Endothelial cell of umbilical vein (primary cell): Measurements from ENCODE around the gene TSPOAP1. TPM values are rescaled to one million over a fixed set of nuclear protein-coding genes. Genes with fewer than 3 reads are reported as not detected.

Experiments
- BruUV-seq: library from RNA; stranded (reverse); fragments of 400-500 nt; replicated peaks from 2 replicates; lab custom pipeline; 2021; lab: Mats Ljungman, UMichigan
- CTCF ChIA-PET: fragments of 300-600, 350-600 bp; sonication (Branson Sonifier 250); formaldehyde crosslinking; loops from one replicate; lab custom pipeline; 2021; ENCODE audit warnings: antibody characterized with exemption, inconsistent platforms; lab: Charles Lee
- POLR2A ChIA-PET: fragments of 300-600, 350-600 bp; sonication (Branson Sonifier 250); formaldehyde crosslinking; loops from one replicate; lab custom pipeline; 2021; ENCODE audit warnings: antibody characterized with exemption, inconsistent platforms; lab: Charles Lee
- DNase-seq: peaks from one replicate; pipeline ENCODE4 v3.0.0-alpha.2; 2011; ENCODE audit warnings: low read depth, low spot score
- FAIRE-seq: peaks from 2 replicates; lab custom pipeline; 2011; peaks lifted over from hg19 to GRCh38; lab: Jason Lieb, UNC
- H2AFZ ChIP-seq: 2 replicates; pipeline ENCODE4 v1.6.0; 2012; ENCODE audit warnings: low read depth, low read length, control low read depth, inconsistent platforms
- H3K27ac ChIP-seq: 2 replicates; pipeline ENCODE4 v1.5.1; 2011; ENCODE audit warnings: low read depth, mild to moderate bottlenecking, control low read depth, low read length, moderate library complexity; ENCODE audit not compliant: insufficient read depth
- H3K27me3 ChIP-seq, 2 experiments: 2 replicates each; pipeline versions ENCODE4 v1.6.0 to v1.6.1; 2011; ENCODE audit warnings: low read length in 2 of 2, mixed read lengths in 1 of 2; ENCODE audit not compliant: control insufficient read depth in 2 of 2, insufficient read depth in 2 of 2
- H3K36me3 ChIP-seq, 2 experiments: 2 replicates in 1 of 2; 3 replicates in 1 of 2; pipeline ENCODE4 v1.5.1; 2011; ENCODE audit warnings: low read length in 2 of 2, mild to moderate bottlenecking in 1 of 2, moderate library complexity in 1 of 2; ENCODE audit not compliant: control insufficient read depth in 2 of 2, insufficient read depth in 2 of 2; ENCODE audit errors: extremely low read depth in 1 of 2
- H3K4me1 ChIP-seq: 3 replicates; pipeline ENCODE4 v1.5.1; 2011; ENCODE audit warnings: mild to moderate bottlenecking, low read length; ENCODE audit not compliant: control insufficient read depth, insufficient read depth; ENCODE audit errors: extremely low read depth
- H3K4me2 ChIP-seq: 2 replicates; pipeline ENCODE4 v1.6.1; 2011; ENCODE audit warnings: low read length, control low read depth, mixed read lengths; ENCODE audit not compliant: insufficient read depth
- H3K4me3 ChIP-seq, 3 experiments: fragments of 200-600 bp in 1 of 3; sonication (generic), shearing (Covaris generic) in 1 of 3; replicated peaks in 1 of 3; 2 replicates each; pipeline ENCODE4 v1.5.1; 2011 to 2016; ENCODE audit warnings: control low read depth in 3 of 3, low read length in 3 of 3, mild to moderate bottlenecking in 2 of 3, inconsistent platforms in 1 of 3, low read depth in 1 of 3, moderate library complexity in 1 of 3; ENCODE audit not compliant: insufficient read depth in 1 of 3
- H3K79me2 ChIP-seq: 2 replicates; pipeline ENCODE4 v1.6.0; 2012; ENCODE audit warnings: low read length, inconsistent platforms; ENCODE audit not compliant: control insufficient read depth, insufficient read depth
- H3K9ac ChIP-seq: replicated peaks from 2 replicates; pipeline ENCODE3; 2011; ENCODE audit warnings: low read length, control low read depth; ENCODE audit not compliant: insufficient read depth; ENCODE audit errors: extremely low read depth
- H3K9me1 ChIP-seq: replicated peaks from 3 replicates; pipeline ENCODE4 v1.6.0; 2011; ENCODE audit warnings: mild to moderate bottlenecking, low read length; ENCODE audit not compliant: control insufficient read depth, insufficient read depth; ENCODE audit errors: extremely low read depth
- H3K9me3 ChIP-seq: replicated peaks from 2 replicates; pipeline ENCODE4 v1.5.1; 2012; ENCODE audit warnings: low read length, inconsistent platforms; ENCODE audit not compliant: control insufficient read depth, insufficient read depth
- H4K20me1 ChIP-seq: replicated peaks from 2 replicates; pipeline ENCODE3; 2011; ENCODE audit warnings: mild to moderate bottlenecking, low read length; ENCODE audit not compliant: control insufficient read depth, insufficient read depth; ENCODE audit errors: extremely low read depth
- EZH2 ChIP-seq: IDR thresholded peaks from 2 replicates; pipeline ENCODE4 v1.6.1; 2012; ENCODE audit warnings: borderline replicate concordance, low read depth, mild to moderate bottlenecking, moderate library complexity, low read length, inconsistent platforms; ENCODE audit not compliant: severe bottlenecking
- GATA2 ChIP-seq: IDR thresholded peaks from 2 replicates; pipeline ENCODE4 v1.7.0; 2011; ENCODE audit warnings: low read depth, mild to moderate bottlenecking, moderate library complexity, mixed read lengths, low read length; ENCODE audit not compliant: insufficient read length, insufficient read depth
- JUN ChIP-seq: IDR thresholded peaks from 2 replicates; pipeline ENCODE4 v1.6.1; 2011; ENCODE audit warnings: borderline replicate concordance, low read depth; ENCODE audit not compliant: insufficient read length, insufficient read depth
- MYC ChIP-seq: IDR thresholded peaks from one replicate; pipeline ENCODE4 v1.6.1; 2011; ENCODE audit warnings: mild to moderate bottlenecking, low read depth, low read length
- POLR2A ChIP-seq: IDR thresholded peaks from 2 replicates; pipeline ENCODE4 v1.6.1; 2012; ENCODE audit warnings: low read depth, mild to moderate bottlenecking, control low read depth, low read length
- POLR2AphosphoS5 ChIP-seq: IDR thresholded peaks from 2 replicates; pipeline ENCODE4 v1.6.1; 2012; ENCODE audit warnings: low read depth, mild to moderate bottlenecking, control low read depth, low read length, moderate library complexity; ENCODE audit not compliant: insufficient read depth
- dilution Hi-C: fragments of 300-500 bp; cut with MboI; formaldehyde crosslinking; loops from one replicate; pipeline ENCODE4 v1.15.0; 2019; ENCODE audit warnings: low sequenced_read_pairs; ENCODE audit not compliant: extremely low pct_ligation_motif_present
- intact Hi-C: fragments of 100-400 bp; cut with micrococcal nuclease; formaldehyde crosslinking; loops from one replicate; pipeline ENCODE4 v1.10.0; 2022
- polyA plus RNA-seq, 4 experiments: library from polyadenylated mRNA; depleted of rRNA in 3 of 4; stranded (reverse) in 3 of 4; unstranded in 1 of 4; fragments of >200 nt; gene quantifications; 2 replicates each; pipeline versions ENCODE4 v1.2.1 to v1.2.3, GENCODE V29; 2011 to 2012; ENCODE audit warnings: missing spikeins in 1 of 4
- total RNA-seq: library from RNA; stranded (reverse); gene quantifications from 2 replicates; pipeline ENCODE4 v1.2.3, GENCODE V29; 2021
- TF ChIP-seq, protein P1 (sequence below), 2 donors: IDR thresholded peaks; 1 replicate in 1 of 2; 2 replicates in 1 of 2; pipeline ENCODE4 v1.5.1; 2011; ENCODE audit warnings: low read length in 2 of 2, mild to moderate bottlenecking in 2 of 2, moderate library complexity in 2 of 2, control low read depth in 1 of 2, inconsistent platforms in 1 of 2, low read depth in 1 of 2; ENCODE audit not compliant: insufficient read depth in 1 of 2; ENCODE audit errors: extremely low read depth in 1 of 2
- TF ChIP-seq, protein P2 (sequence below): IDR thresholded peaks from 2 replicates; pipeline ENCODE4 v1.6.1; 2011; ENCODE audit not compliant: insufficient read depth, insufficient read length

TSPOAP1 gene
- total and polyA plus RNA-seq, 2 donors (not counting 3 experiments of a cell fraction or from before 2014, with no cell fraction given) = not detected

DNA sequence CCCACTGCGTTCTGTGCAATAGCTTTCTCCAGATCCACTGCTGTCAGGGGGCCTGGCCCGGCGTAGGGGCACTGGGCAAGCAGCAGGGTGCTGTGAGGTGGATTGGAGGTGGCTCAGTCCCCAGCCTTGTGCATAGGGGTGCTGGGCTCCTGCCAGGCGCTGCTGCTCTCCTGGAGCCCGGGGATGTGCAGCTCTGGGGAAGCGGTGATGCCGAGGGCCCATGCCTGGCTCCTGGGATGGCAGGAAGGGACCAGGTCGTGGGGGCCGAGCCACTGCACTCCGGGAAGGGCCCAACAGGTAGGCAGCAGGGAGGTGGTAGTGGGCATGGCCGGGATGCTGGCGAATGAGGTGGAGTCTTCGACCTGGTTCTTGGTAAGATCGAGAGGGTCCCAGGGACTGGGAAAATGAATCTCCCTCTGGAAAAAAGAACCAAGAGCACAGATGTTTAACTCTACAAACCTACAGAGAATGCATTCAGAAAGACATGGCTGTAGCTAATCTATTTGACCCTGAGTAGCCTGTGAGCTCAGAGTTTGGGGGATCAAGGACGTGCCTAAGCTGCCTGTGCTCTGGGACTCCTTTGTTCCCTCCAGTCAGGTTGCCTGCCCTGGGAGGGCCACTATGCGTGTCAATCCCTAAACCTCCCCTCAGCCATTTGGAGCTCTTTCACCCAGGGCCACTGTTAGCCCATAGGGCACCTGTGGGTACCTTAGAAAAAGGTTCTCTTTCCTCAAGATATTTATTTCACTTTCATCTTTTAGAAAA lies 30.0 kb upstream of the TSPOAP1 start:
- no peaks in the 10 kb centered on the region for H3K4me1 ChIP-seq
- no peaks in the 10 kb centered on the region for H3K79me2 ChIP-seq
- H3K4me3 ChIP-seq = no peak overlapping the region
- H3K9me1 ChIP-seq = no peaks in the 10 kb centered on the region
- no peak overlapping the region for H3K4me2 ChIP-seq
- H3K27me3 ChIP-seq = peaks cover 0 to 1% of the 10 kb centered on the region in 2 experiments
- H3K9ac ChIP-seq = no peak overlapping the region
- dilution Hi-C loops (no loop called here), intact Hi-C loops (no loop called here)
- no peaks in the 10 kb centered on the region for H3K9me3 ChIP-seq
- DNase-seq = no peak
- CTCF ChIA-PET = interaction anchor here (1.0 kb wide), 1 partner anchor 41 kb away, joined by 3 read pairs; no protein-coding TSS in a partner anchor
- H4K20me1 ChIP-seq = no peaks in the 10 kb centered on the region
- no peak for FAIRE-seq
- H3K36me3 ChIP-seq = no peaks in the 10 kb centered on the region
- TF ChIP-seq POLR2A (no peak), JUN (no peak), POLR2AphosphoS5 (no peak), GATA2 (no peak), EZH2 (no peak), MYC (no peak)
- TF ChIP-seq, protein P1, sequence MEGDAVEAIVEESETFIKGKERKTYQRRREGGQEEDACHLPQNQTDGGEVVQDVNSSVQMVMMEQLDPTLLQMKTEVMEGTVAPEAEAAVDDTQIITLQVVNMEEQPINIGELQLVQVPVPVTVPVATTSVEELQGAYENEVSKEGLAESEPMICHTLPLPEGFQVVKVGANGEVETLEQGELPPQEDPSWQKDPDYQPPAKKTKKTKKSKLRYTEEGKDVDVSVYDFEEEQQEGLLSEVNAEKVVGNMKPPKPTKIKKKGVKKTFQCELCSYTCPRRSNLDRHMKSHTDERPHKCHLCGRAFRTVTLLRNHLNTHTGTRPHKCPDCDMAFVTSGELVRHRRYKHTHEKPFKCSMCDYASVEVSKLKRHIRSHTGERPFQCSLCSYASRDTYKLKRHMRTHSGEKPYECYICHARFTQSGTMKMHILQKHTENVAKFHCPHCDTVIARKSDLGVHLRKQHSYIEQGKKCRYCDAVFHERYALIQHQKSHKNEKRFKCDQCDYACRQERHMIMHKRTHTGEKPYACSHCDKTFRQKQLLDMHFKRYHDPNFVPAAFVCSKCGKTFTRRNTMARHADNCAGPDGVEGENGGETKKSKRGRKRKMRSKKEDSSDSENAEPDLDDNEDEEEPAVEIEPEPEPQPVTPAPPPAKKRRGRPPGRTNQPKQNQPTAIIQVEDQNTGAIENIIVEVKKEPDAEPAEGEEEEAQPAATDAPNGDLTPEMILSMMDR (IDR thresholded peaks at IDR 0.05; ENCODE audit: extremely low read depth in 1 of 2, insufficient read depth in 1 of 2, low read depth in 1 of 2, low read length in 2 of 2) = no peak
- TF ChIP-seq, protein P2, sequence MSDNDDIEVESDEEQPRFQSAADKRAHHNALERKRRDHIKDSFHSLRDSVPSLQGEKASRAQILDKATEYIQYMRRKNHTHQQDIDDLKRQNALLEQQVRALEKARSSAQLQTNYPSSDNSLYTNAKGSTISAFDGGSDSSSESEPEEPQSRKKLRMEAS = no peak
- no TSS peak for BruUV-seq
- no peak overlapping the region for H3K27ac ChIP-seq
- POLR2A ChIA-PET = no interaction called here
- no peak overlapping the region for H2AFZ ChIP-seq
